ENCODE measurements around the gene DEFB131B.
"Not testable (repeated sequence)": the region's sequence is repeated elsewhere in the genome, so short reads cannot be mapped to it uniquely, and the experiment has no call there.

Gene DEFB131B, protein sequence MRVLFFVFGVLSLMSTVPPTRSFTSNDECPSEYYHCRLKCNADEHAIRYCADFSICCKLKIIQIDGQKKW

GRCh38 chr11:71878059-71878458, at the start of gene DEFB131B:
Gene DEFB131B (plus strand): TSS chr11:71878453. CDS start chr11:71878453, 0 bp downstream.
- DNase-seq: not testable (repeated sequence)

DNA sequence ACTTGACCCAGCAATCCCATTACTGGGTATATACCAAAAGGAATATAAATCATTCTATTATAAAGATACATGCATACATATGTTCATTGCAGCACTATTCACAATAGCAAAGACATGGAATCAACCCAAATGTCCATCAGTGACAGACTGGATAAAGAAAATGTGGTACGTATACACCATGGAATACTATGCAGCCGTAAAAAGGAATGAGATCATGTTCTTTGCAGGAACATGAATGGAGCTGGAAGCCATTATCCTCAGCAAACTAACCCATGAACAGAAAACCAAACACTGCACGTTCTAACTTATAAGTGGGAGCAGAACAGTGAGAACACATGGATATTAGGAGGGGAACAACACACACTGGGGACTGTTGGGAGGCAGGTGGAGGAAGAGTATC, 49.0 kb upstream of the DEFB131B start:
- DNase-seq: not testable (repeated sequence)

GRCh38 chr11:71829686-71830085, 48.6 kb upstream of the DEFB131B start:
- not testable (repeated sequence) for DNase-seq

DNA sequence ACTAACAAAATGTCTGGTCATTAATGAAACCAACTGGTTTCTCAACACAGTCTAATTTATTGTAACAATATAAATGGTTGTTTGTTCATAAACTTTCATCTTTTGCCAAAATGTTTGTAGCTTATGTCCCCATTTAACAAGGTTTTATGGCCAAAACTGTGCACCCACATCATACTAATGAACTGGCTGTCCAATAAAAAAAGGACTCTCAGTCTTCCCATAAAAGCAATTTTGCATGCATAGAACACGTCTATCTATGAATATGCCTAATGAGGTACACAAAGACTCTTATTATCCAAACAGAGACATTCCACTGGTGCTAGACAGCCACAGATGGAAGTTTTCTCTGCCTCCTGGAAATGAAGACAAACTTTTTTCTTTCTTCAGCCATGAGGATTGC, 45.4 kb upstream of the DEFB131B start, which contains the start of gene DEFB108B:
TSS of gene DEFB108B (plus strand) at position 390 of the 400 bp plus-strand sequence. CDS start at position 390, 0 bp downstream.
- DNase-seq: not testable (repeated sequence)

GRCh38 chr11:71842720-71843119, 35.5 kb upstream of the DEFB131B start:
- DNase-seq: not testable (repeated sequence)

DNA sequence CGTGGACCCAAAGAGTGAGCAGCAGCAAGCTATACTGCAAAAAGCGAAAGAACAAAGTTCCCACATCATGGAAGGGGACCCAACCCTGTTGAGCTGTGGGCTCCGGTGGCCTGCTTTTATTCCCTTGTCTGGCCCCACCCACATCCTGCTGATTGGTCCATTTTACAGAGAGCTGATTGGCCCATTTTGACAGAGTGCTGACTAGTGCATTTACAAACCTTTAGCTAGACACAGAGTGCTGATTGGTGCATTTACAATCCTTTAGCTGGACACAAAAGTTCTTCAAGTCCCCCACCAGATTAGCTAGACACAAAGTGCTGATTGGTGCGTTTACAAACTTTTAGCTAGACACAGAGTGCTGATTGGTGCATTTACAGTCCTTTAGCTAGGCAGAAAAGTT, 34.9 kb upstream of the DEFB131B start:
- DNase-seq: not testable (repeated sequence)

DNA sequence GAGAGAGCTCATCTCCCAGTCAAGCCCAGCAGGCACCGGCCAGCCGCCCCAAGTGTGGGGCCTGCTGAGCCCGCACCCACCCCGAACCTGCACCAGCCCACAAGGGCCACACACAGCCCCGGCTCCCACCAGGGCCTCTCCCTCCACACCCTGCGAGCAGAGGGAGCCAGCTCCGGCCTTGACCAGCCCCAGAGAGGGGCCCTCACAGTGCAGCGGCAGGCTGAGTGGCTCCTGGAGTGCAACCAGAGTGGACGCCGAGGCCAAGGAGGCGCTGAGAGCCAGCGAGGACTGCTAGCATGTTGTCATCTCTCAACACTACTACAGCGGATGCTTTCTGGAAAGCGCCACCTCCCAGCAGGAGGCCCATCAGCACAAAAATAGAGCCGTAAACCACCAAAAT, 34.4 kb upstream of the DEFB131B start:
- no peak for DNase-seq

- DNase-seq: not testable (repeated sequence)
Measured at GRCh38 chr11:71853895-71854294, 24.4 kb upstream of the DEFB131B start.

DNA sequence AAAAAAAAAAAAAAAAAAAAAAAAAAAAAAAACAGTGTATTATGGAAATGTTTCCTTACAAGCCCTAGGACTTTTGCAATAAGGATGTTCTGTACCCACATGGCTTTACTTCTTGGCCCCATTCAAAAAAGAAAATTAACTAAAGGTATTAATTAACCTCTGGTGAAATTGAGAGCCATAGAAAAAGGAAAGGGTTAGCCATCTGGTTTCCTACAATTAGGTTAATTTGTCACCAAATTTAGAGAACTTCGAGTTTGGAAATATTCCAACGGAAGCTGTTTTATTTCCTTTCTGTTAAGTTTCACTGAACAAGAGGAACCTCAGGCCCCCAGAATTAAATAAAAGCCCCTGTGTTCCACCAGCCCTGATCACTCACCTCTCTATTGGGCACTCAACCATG, 22.4 kb upstream of the DEFB131B start:
- DNase-seq: not testable (repeated sequence)

DNA sequence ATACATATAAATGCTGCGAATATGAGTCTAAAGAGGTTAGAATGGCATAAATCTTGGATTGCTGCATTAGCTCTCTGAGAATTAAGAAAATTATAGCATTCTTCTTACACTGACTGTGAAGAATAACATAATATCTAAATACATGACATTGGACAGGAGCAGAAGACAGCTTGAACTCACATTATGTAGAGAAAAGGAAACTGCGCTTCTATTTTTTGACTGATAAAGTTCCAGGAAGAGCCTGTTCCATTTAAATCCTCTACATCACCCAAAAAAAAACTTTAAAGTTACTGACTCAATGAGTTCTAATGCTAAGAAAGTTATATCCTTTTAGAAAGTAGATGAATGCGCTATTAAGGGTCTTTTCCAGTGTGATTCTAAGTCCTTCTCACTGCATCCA, 17.4 kb upstream of the DEFB131B start:
- not testable (repeated sequence) for DNase-seq

- not testable (repeated sequence) for DNase-seq
Measured at GRCh38 chr11:71863978-71864627, 14.2 kb upstream of the DEFB131B start.

DNA sequence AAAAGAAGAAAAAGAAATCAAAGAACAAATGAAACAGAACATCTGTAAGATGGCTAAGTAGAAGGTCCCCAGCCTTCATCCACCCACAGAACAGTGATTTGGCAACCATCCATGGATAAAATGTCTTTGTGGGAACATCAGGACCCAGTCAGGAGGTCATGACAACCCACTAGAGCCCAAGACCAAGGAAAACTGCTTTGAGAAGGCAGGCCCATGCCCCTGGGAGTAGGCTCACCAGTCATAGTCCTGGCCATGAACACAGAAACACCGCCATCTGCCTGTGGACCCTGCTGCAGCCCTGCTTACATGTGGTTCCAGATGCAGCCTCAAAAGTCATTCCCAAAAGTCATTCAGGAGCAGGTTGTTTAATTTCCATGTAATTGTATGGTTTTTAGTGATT, 11.0 kb upstream of the DEFB131B start:
- not testable (repeated sequence) for DNase-seq

DNA sequence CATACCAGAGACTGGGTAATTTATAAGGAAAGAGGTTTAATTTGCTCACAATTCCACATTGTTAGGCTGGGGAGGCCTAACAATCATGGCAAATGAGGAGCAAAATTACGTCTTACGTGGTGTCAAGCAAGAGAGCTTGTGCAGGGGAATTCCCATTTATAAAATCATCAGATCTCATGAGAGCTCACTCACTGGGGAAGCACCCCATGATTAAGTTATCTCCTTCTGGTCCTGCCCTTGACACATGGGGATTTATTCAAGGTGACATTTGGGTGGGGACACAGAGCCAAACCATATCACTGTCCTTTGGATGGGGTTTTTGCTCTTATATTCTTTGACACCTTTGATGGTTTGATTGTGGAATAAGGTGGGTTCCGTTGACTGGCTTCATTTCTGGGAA, 8.3 kb upstream of the DEFB131B start:
- DNase-seq: not testable (repeated sequence)

DNA sequence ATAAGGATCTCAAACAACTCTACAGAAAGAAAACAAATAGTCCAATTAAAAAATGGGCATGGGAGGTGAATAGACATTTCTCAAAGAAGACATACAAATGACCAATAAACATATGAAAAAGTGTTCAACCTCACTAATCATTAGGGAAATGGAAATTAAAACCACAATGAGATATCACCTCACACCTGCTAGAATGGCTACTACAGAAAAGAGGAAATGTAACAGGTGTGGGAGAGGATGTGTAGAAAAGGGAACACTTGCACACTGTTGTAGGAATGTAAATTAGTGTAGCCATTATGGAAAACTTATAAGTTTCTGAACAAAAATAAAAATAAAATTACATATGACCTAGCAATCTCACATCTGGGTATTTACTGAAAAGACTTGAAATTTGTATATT, 7.6 kb upstream of the DEFB131B start:
- DNase-seq: not testable (repeated sequence)

DNA sequence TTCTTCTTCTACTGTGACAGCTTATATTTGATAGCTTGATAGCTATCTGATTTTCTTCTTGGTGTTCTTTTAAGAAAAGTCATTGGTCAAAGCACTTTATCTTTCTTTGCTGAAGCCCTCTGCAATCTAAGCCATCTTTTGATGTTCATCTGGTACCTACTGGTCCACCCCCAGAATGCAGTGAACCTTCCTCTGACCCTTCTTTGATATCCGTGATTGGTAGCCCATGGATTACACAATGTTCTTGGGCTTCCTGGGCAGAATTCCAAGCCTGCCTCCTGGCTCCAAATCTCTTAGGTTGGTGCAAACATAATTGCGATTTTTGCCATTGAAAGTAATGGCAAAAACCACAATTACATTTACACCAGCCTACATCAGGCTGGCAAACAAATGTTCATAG, 2.0 kb upstream of the DEFB131B start:
- DNase-seq: not testable (repeated sequence)

DNA sequence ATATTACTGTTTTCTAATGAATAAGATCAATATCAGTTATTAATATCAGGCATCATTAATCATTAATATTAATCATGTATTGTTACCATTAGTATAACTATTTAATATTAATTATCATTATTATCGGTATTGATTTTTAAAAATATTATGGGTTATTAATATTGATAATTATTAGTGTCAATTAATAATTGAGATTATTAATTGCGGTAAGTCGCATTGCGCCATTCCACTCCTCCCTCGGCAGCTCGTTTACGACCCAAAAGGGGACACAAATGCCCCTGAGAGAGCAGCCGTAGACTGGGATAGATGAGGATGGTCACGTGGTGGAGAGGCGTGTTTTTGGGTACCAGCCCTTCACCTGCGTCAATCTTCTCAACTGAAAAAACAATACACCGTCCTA, 7.6 kb downstream of the DEFB131B start:
- not testable (repeated sequence) for DNase-seq

DNA sequence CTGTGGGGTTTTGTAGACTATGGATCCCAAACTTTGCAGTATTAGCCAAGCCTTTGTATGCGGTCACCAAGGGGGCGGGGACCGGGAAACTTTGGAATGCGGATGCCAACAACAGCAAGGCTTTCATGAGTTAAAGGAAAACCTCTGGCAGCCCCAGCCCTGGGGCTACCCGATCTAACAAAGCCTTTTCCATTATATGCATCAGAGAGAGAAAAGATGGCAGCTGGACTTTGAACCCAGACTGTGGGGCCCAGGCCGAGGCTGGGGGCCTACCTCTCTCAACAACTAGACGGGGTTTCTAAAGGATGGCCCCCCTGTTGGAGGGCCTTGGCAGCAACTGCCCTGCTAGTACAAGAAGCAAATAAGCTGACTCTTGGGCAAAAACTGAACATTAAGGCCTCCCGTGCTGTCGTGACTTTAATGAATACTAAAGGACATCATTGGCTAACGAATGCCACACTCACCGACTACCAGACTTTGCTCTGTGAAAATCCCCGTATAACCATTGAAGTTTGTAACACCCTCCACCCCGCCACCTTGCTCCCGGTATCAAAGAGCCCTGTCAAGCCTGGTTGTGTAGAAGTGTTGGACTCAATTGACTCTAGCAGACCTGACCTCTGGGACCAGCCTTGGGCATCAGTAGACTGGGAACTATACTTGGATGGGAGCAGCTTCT, 10.2 kb downstream of the DEFB131B start:
- DNase-seq: not testable (repeated sequence)

DNA sequence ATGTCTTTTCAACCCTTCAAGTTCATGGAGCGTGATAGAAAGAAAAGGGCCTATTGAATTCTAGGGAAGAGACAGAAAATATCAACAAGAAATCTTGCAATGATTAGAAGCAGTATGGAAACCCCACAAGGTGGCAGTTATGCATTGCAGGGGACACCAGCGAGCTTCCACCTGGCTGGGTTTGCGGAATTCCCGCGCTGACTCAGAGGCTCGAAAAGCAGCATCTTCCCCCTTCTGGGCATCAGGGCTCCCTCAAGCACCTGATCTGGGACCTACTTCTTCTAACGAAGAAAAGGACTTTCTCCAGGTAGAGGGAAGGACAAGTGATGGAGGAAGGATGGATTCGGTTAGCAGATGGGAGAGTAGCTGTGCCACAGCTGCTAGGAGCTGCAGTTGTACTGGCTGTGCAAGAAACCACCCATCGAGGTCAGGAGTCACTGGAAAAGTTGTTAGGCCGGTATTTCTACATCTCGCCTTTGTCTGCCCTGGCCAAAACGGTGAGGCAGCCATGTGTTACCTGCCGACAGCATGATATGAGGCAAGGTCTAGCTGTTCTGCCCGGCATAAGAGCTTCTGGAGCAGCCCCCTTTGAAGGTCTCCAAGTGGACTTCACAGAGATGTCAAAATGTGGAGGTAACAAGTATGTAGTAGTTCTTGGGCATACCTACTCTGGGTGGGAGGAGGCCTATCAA, 11.1 kb downstream of the DEFB131B start:
- DNase-seq: not testable (repeated sequence)

DNA sequence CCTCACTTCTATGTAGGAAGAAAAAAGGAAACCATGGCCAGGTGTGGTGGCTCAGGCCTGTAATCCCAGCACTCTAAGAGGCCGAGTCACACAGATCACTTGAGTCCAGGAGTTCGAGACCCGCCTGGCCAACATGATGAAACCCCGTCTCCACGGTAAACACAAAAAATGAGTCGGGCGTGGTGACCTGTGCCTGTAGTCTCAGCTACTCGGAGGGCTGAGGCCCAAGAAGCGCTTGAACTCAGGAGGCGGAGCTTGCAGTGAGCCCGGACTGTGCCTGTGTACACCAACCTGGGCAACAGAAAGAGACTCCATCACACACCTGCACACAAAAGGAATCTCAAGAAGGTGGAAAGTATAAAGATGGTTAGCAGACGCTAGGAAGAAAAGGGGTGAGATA, 17.7 kb downstream of the DEFB131B start:
- DNase-seq: no peak

DNA sequence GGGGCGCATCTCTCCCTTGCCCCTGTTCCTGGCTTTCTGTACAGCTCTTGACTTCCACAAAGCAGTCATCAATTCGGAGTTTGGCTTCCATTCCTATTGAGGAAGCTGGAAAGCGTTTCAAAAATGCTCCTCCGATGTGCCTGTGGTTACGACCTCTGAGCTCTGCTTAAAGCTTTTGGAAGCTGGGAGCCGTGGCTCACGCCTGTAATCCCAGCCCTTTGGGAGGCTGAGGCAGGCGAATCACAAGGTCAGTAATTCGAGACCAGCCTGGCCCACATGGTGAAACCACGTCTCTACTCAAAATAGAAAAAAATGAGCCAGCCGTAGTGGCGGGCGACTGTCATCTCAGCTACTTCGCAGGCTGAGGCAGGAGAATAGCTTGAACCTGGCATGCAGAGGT, 22.9 kb downstream of the DEFB131B start:
- DNase-seq: not testable (repeated sequence)

DNA sequence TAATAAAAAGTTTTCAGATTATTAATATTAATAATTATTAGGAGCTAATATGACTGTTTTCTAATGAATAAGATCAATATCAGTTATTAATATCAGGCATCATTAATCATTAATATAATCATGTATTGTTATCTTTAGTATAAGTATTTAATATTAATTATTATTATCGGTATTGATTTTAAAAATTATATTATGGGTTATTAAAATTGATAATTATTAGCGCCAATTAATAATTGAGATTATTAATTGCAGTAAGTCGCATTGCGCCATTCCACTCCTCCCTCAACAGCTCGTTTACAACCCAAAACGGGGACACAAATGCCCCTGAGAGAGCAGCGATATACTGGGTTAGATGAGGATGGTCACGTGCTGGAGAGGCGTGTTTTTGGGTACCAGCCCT, 30.0 kb downstream of the DEFB131B start:
- no peak for DNase-seq

- not testable (repeated sequence) for DNase-seq
Measured at GRCh38 chr11:71910775-71911174, 32.5 kb downstream of the DEFB131B start.

DNA sequence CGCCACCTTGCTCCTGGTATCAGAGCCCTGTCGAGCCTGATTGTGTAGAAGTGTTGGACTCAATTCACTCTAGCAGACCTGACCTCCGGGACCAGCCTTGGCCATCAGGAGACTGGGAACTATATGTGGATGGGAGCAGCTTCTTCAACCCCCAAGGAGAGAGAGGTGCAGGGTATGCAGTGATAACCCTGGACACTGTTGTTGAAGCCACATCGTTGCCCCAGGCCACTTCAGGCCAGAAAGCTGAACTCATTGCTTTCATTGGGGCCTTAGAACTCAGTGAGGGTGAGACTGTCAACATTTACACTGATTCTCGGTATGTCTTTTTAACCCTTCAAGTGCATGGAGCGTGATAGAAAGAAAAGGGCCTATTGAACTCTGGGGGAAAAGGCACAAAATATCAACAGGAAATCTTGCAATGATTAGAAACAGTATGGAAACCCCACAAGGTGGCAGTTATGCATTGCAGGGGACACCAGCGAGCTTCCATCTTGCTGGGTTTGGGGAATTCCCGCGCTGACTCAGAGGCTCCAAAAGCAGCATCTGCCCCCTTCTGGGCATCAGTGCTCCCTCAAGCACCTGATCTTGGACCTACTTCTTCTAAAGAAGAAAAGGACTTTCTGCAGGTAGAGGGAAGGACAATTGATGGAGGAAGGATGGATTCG, 33.2 kb downstream of the DEFB131B start:
- DNase-seq: peak; percentile 48 to 60
